Panc1 (cell line): ENCODE measurements around the gene L3MBTL2.

ENCODE experiments used
- CTCF ChIP-seq: fragments of 450-650 bp; IDR thresholded peaks from 2 replicates; pipeline ENCODE4 v1.5.1; 2017; ENCODE audit warnings: mild to moderate bottlenecking
- REST ChIP-seq, 2 experiments: IDR thresholded peaks; 2 replicates each; pipeline ENCODE4 v1.6.1; 2011 to 2012; ENCODE audit warnings: low read depth in 2 of 2, control low read depth in 1 of 2, low read length in 1 of 2, mild to moderate bottlenecking in 1 of 2, moderate library complexity in 1 of 2; ENCODE audit not compliant: insufficient read depth in 1 of 2

- no peak for TF ChIP-seq CTCF
- no peak for TF ChIP-seq REST (IDR thresholded peaks at IDR 0.05; ENCODE audit: insufficient read depth in 1 of 2, low read depth in 2 of 2, low read length in 1 of 2)
These were observed 38.2 kb downstream of the L3MBTL2 start for GRCh38 chr22:41243361-41243760.
